NB4 (cell line): ENCODE results near the gene OBP2B.

Experiments used
- MAX ChIP-seq: IDR thresholded peaks from 2 replicates; pipeline ENCODE4 v1.6.1; 2011; ENCODE audit warnings: low read depth, low read length
- POLR2A ChIP-seq: IDR thresholded peaks from 2 replicates; pipeline ENCODE4 v1.6.1; 2011; ENCODE audit warnings: mild to moderate bottlenecking; ENCODE audit not compliant: insufficient read length; ENCODE audit errors: extremely low read depth
- TF ChIP-seq, protein P1 (sequence below): IDR thresholded peaks from one replicate; pipeline ENCODE4 v1.5.1; 2012; ENCODE audit warnings: low read depth, low read length

GRCh38 chr9:133166392-133166791 is 42.7 kb downstream of the OBP2B start:
- TF ChIP-seq, protein P1, sequence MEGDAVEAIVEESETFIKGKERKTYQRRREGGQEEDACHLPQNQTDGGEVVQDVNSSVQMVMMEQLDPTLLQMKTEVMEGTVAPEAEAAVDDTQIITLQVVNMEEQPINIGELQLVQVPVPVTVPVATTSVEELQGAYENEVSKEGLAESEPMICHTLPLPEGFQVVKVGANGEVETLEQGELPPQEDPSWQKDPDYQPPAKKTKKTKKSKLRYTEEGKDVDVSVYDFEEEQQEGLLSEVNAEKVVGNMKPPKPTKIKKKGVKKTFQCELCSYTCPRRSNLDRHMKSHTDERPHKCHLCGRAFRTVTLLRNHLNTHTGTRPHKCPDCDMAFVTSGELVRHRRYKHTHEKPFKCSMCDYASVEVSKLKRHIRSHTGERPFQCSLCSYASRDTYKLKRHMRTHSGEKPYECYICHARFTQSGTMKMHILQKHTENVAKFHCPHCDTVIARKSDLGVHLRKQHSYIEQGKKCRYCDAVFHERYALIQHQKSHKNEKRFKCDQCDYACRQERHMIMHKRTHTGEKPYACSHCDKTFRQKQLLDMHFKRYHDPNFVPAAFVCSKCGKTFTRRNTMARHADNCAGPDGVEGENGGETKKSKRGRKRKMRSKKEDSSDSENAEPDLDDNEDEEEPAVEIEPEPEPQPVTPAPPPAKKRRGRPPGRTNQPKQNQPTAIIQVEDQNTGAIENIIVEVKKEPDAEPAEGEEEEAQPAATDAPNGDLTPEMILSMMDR: no peak
- no peak for TF ChIP-seq POLR2A
- TF ChIP-seq MAX: no peak
